NOMO-1 treated with dmso at 0.1 percent for 144 hours (cell line): Measurements from ENCODE around the gene PHC3.
A peak's percentile ranks its signal among the peaks of the same experiment; 100 is the strongest.

Source experiments
- DNase-seq: peaks from one replicate; lab custom pipeline; 2025; ENCODE audit not compliant: unreplicated experiment; lab: John Stamatoyannopoulos, UW

The PHC3 gene

DNA sequence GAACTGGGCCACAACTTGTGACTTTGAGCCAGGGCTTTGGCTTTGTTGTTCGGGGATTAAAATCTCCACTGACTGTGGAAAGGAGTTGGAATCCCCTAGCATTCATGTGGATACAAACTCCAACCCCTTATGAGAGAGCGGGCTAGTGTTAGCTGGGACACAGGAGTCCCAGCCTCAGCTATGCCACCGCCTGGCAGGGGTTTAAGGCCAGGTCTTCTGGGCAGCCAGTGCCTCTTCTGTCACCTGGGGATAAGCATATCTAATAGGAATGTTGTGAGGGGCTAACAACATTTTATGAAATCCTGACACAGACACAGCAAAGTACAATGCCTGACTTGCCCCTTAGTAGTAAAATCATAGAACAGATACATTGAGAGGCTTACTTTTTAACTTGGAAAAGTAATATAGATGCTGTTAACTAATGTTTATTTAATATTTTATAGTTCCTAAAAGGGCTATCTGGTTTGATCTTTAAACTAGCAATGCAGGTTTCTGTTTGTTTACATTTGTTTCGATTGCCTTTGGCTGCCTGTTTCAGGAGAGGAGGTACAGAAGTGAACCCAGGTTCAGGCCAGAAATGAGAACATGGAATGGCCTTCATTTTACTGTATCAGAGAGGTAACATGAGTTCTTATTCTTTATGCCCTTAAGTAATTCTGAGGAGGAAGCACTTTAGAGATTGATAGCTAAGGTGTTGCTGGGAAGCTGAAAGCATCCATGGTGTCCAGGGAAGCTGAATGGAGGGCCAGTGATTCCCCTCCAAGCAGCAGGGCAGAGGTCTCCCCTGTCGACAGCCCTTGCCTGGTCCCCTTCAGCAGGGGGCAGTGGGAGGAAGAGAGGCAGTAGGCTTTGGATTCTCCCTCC is 135.0 kb downstream of the PHC3 start:
- DNase-seq, result no peak

- DNase-seq, result peak; percentile 91
Measured at GRCh38 chr3:170044795-170045244, 136.7 kb downstream of the PHC3 start.

DNA sequence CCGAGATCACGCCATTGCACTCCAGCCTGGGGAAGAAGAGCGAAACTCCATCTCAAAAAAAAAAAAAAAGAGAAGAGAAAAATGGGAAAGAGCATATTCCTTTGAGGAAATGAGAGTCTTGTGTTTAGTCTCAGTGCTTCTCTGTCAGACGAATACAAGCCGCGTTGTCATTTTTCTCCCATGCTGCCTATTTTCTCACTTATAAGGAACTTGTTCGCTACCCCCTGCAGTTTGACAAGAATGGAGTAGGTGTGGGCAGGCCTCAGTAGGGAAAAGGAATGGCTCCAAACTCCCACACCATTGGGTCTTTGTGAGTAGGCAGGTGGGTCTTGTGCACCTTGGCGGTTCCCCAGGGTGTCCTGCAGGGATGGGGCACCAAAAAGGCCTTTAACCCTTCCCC is 137.3 kb downstream of the PHC3 start:
- no peak for DNase-seq

GRCh38 chr3:170043506-170043905 is 138.0 kb downstream of the PHC3 start:
- DNase-seq, result no peak

GRCh38 chr3:170040418-170040817 is 141.1 kb downstream of the PHC3 start:
- DNase-seq, result no peak

- peak; percentile 56 for DNase-seq
Measured at GRCh38 chr3:170038434-170039110, 143.0 kb downstream of the PHC3 start.
